Neural cell (in vitro differentiated cells): ENCODE results near the gene NDP.

Experiments
- CTCF ChIP-seq: fragments of 450-650 bp; IDR thresholded peaks from 2 replicates; pipeline ENCODE4 v1.5.1; 2014; ENCODE audit warnings: antibody characterized with exemption, mild to moderate bottlenecking, moderate library complexity; ENCODE audit not compliant: poor library complexity, severe bottlenecking
- EP300 ChIP-seq: fragments of 450-650 bp; conservative IDR thresholded peaks from 2 replicates; pipeline ENCODE4 v1.6.1; 2014; ENCODE audit warnings: antibody characterized with exemption, mild to moderate bottlenecking, moderate library complexity; ENCODE audit not compliant: poor library complexity, severe bottlenecking
- EZH2 ChIP-seq: fragments of 200-600, 300-800 bp; shearing (Covaris generic), sonication (generic); IDR thresholded peaks from 2 replicates; pipeline ENCODE4 v1.6.1; 2014; ENCODE audit warnings: antibody characterized with exemption, low read length, borderline replicate concordance, mild to moderate bottlenecking; ENCODE audit not compliant: insufficient read depth, poor library complexity, severe bottlenecking
- MXI1 ChIP-seq: fragments of 450-650 bp; conservative IDR thresholded peaks from 2 replicates; pipeline ENCODE4 v1.6.1; 2014; ENCODE audit warnings: antibody characterized with exemption, mild to moderate bottlenecking; ENCODE audit not compliant: poor library complexity, severe bottlenecking
- POLR2AphosphoS5 ChIP-seq: IDR thresholded peaks from 2 replicates; pipeline ENCODE4 v1.6.1; 2012
- RAD21 ChIP-seq: fragments of 450-650 bp; conservative IDR thresholded peaks from 2 replicates; pipeline ENCODE4 v1.6.1; 2014; ENCODE audit warnings: antibody characterized with exemption, mild to moderate bottlenecking, moderate library complexity
- SMC3 ChIP-seq: fragments of 450-650 bp; conservative IDR thresholded peaks from 2 replicates; pipeline ENCODE4 v1.6.1; 2014; ENCODE audit warnings: antibody characterized with exemption, mild to moderate bottlenecking, moderate library complexity; ENCODE audit not compliant: poor library complexity
- TAF1 ChIP-seq: IDR thresholded peaks from 2 replicates; pipeline ENCODE4 v1.6.1; 2012; ENCODE audit warnings: low read depth
- TF ChIP-seq, protein P1 (sequence below): IDR thresholded peaks from 2 replicates; pipeline ENCODE4 v1.6.1; 2012; ENCODE audit warnings: borderline replicate concordance

DNA sequence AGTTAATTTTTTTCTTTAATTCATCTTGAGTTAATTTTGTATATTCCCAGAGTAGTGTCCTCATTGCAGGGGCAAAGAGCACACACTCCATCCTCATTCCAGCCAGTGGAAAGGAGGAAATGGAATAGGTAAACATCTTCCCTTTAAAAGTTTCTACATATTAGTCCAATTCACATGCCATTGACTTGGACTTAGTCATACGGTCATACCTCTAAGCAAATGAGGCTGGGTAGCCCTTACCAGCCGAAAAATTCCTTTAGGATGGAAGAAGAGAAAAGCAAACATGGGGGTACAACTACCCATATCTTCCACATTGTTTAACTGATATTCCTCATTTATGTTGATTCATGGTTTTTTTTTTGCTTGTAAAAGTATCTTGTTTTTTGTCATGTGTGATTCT is 37.4 kb upstream of the NDP start:
- TF ChIP-seq POLR2AphosphoS5, result no peak
- no peak for TF ChIP-seq EZH2
- TF ChIP-seq CTCF, result no peak
- no peak for TF ChIP-seq EP300
- TF ChIP-seq RAD21, result no peak
- TF ChIP-seq TAF1, result no peak
- TF ChIP-seq SMC3, result no peak
- TF ChIP-seq, protein P1, sequence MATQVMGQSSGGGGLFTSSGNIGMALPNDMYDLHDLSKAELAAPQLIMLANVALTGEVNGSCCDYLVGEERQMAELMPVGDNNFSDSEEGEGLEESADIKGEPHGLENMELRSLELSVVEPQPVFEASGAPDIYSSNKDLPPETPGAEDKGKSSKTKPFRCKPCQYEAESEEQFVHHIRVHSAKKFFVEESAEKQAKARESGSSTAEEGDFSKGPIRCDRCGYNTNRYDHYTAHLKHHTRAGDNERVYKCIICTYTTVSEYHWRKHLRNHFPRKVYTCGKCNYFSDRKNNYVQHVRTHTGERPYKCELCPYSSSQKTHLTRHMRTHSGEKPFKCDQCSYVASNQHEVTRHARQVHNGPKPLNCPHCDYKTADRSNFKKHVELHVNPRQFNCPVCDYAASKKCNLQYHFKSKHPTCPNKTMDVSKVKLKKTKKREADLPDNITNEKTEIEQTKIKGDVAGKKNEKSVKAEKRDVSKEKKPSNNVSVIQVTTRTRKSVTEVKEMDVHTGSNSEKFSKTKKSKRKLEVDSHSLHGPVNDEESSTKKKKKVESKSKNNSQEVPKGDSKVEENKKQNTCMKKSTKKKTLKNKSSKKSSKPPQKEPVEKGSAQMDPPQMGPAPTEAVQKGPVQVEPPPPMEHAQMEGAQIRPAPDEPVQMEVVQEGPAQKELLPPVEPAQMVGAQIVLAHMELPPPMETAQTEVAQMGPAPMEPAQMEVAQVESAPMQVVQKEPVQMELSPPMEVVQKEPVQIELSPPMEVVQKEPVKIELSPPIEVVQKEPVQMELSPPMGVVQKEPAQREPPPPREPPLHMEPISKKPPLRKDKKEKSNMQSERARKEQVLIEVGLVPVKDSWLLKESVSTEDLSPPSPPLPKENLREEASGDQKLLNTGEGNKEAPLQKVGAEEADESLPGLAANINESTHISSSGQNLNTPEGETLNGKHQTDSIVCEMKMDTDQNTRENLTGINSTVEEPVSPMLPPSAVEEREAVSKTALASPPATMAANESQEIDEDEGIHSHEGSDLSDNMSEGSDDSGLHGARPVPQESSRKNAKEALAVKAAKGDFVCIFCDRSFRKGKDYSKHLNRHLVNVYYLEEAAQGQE, result no peak
- no peak for TF ChIP-seq MXI1
